Subcutaneous abdominal adipose tissue (tissue), 5 donors: ENCODE results near the gene PARD3.

Source experiments
- H3K27ac ChIP-seq: one replicate; pipeline ENCODE4 v1.7.0; 2013; ENCODE audit warnings: low read depth, mild to moderate bottlenecking, inconsistent platforms, low read length, moderate library complexity
- H3K27me3 ChIP-seq, 5 donors: one replicate each; pipeline ENCODE4 v1.7.0; 2013; ENCODE audit warnings: low read length in 5 of 5, inconsistent platforms in 1 of 5; ENCODE audit not compliant: control insufficient read depth in 5 of 5, insufficient read depth in 4 of 5
- H3K36me3 ChIP-seq, 5 donors: one replicate each; pipeline ENCODE4 v1.7.0; 2013; ENCODE audit warnings: low read length in 5 of 5; ENCODE audit not compliant: control insufficient read depth in 5 of 5, insufficient read depth in 5 of 5
- H3K4me1 ChIP-seq, 5 donors: one replicate each; pipeline ENCODE4 v1.7.0; 2013; ENCODE audit warnings: low read length in 5 of 5, mild to moderate bottlenecking in 3 of 5, moderate library complexity in 1 of 5; ENCODE audit not compliant: control insufficient read depth in 5 of 5, insufficient read depth in 5 of 5
- H3K4me3 ChIP-seq, 5 donors: one replicate each; pipeline ENCODE4 v1.7.0; 2013; ENCODE audit warnings: low read length in 5 of 5, low read depth in 1 of 5
- H3K9ac ChIP-seq, 5 donors: one replicate each; pipeline ENCODE4 v1.7.0; 2013; ENCODE audit warnings: low read length in 5 of 5, mild to moderate bottlenecking in 4 of 5, moderate library complexity in 3 of 5
- H3K9me3 ChIP-seq, 5 donors: one replicate each; pipeline ENCODE4 v1.7.0; 2013; ENCODE audit warnings: low read length in 5 of 5; ENCODE audit not compliant: control insufficient read depth in 5 of 5
- donor health status: healthy.
- donor health status: healthy.
- donor health status: healthy.
- donor health status: healthy.
- donor health status: healthy.

Gene PARD3

GRCh38 chr10:34181553-34182300 lies 633.4 kb downstream of the PARD3 start:
- no peaks in the 10 kb centered on the region for H3K9me3 ChIP-seq
- H3K27ac ChIP-seq: no peak overlapping the region
- no peaks in the 10 kb centered on the region for H3K36me3 ChIP-seq
- peaks cover 0 to 13% (median 6%) of the 10 kb centered on the region in 5 donors for H3K4me1 ChIP-seq
- no peak overlapping the region for H3K9ac ChIP-seq
- H3K4me3 ChIP-seq: no peak overlapping the region
- no peaks in the 10 kb centered on the region for H3K27me3 ChIP-seq

DNA sequence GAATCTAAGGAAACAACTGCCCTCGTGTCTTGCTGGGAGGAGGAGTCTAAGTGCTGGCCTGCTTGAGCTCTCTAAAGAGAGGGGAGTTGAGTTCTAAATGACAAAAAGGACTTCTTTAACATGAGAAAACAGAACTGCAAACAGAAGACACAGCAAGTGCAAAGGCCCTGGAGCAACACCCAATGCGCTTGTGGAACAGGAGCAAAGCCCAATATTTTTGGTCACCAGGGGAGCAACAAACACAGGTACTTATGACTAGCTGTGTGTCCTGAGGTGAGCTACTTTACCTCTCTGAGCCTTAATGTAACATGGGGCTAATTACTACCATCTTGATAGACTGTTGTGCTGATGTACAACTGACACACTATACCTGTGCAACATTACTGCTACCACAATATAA lies 634.3 kb downstream of the PARD3 start:
- peaks cover 0 to 13% (median 6%) of the 10 kb centered on the region in 5 donors for H3K4me1 ChIP-seq
- no peak overlapping the region for H3K27ac ChIP-seq
- H3K4me3 ChIP-seq: no peak overlapping the region
- H3K9ac ChIP-seq: no peak overlapping the region
- no peaks in the 10 kb centered on the region for H3K36me3 ChIP-seq
- H3K27me3 ChIP-seq: no peaks in the 10 kb centered on the region
- no peaks in the 10 kb centered on the region for H3K9me3 ChIP-seq

- H3K4me1 ChIP-seq: peaks cover 0 to 10% (median 6%) of the 10 kb centered on the region in 5 donors
- no peak overlapping the region for H3K27ac ChIP-seq
- no peaks in the 10 kb centered on the region for H3K9me3 ChIP-seq
- no peaks in the 10 kb centered on the region for H3K27me3 ChIP-seq
- no peak overlapping the region for H3K4me3 ChIP-seq
- H3K9ac ChIP-seq: no peak overlapping the region
- H3K36me3 ChIP-seq: no peaks in the 10 kb centered on the region
Measured at GRCh38 chr10:34179280-34179679, 635.8 kb downstream of the PARD3 start.

DNA sequence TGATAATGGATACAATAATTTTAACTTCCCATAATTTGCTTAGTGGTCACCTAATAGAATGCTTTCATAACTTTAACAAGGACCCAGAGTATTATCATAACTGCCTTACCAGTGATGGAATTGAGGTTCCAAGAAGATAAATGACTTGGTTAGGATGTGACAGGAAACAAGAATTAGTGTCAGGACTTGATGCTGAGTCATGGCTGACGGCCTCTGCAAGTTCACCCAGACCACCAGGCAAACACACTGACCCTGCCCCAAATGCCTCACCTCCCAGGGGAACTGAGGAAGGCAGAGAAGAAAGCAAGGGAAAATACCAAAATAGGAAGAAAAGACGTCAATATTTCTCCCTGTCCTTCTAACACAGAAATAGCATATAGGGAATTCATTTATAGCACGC lies 636.3 kb downstream of the PARD3 start:
- no peak overlapping the region for H3K4me3 ChIP-seq

GRCh38 chr10:34178196-34178595 lies 636.9 kb downstream of the PARD3 start:
- H3K4me3 ChIP-seq: no peak overlapping the region
- H3K27me3 ChIP-seq: no peaks in the 10 kb centered on the region
- H3K9ac ChIP-seq: no peak overlapping the region
- no peaks in the 10 kb centered on the region for H3K9me3 ChIP-seq
- no peak overlapping the region for H3K27ac ChIP-seq
- no peaks in the 10 kb centered on the region for H3K36me3 ChIP-seq
- peaks cover 0 to 10% (median 6%) of the 10 kb centered on the region in 5 donors for H3K4me1 ChIP-seq

More for the DNA sequence above, 636.3 kb downstream of the PARD3 start:
- H3K9me3 ChIP-seq: no peaks in the 10 kb centered on the region
- no peaks in the 10 kb centered on the region for H3K27me3 ChIP-seq
- H3K27ac ChIP-seq: no peak overlapping the region
- H3K9ac ChIP-seq: no peak overlapping the region
- peaks cover 0 to 10% (median 6%) of the 10 kb centered on the region in 5 donors for H3K4me1 ChIP-seq
- H3K36me3 ChIP-seq: no peaks in the 10 kb centered on the region

GRCh38 chr10:34177445-34177844 lies 637.7 kb downstream of the PARD3 start:
- no peaks in the 10 kb centered on the region for H3K27me3 ChIP-seq
- no peaks in the 10 kb centered on the region for H3K36me3 ChIP-seq
- H3K4me1 ChIP-seq: peaks cover 0 to 10% (median 7%) of the 10 kb centered on the region in 5 donors
- H3K9me3 ChIP-seq: no peaks in the 10 kb centered on the region
- H3K9ac ChIP-seq: no peak overlapping the region
- H3K4me3 ChIP-seq: no peak overlapping the region
- no peak overlapping the region for H3K27ac ChIP-seq

GRCh38 chr10:34176351-34176750 lies 638.7 kb downstream of the PARD3 start:
- Histone ChIP-seq H3K27ac (no peak overlapping the region), H3K27me3 (no peaks in the 10 kb centered on the region)

GRCh38 chr10:34175121-34175520 lies 640.0 kb downstream of the PARD3 start:
- H3K27me3 ChIP-seq: no peaks in the 10 kb centered on the region
- H3K9me3 ChIP-seq: no peaks in the 10 kb centered on the region
- H3K36me3 ChIP-seq: no peaks in the 10 kb centered on the region
- H3K9ac ChIP-seq: no peak overlapping the region
- H3K27ac ChIP-seq: no peak overlapping the region
- H3K4me3 ChIP-seq: no peak overlapping the region
- H3K4me1 ChIP-seq: peaks cover 0 to 14% (median 3%) of the 10 kb centered on the region in 5 donors

More at GRCh38 chr10:34176351-34176750, 638.7 kb downstream of the PARD3 start:
- no peak overlapping the region for H3K4me3 ChIP-seq
- H3K9me3 ChIP-seq: no peaks in the 10 kb centered on the region
- no peak overlapping the region for H3K9ac ChIP-seq
- H3K4me1 ChIP-seq: peaks cover 0 to 14% (median 3%) of the 10 kb centered on the region in 5 donors
- H3K36me3 ChIP-seq: no peaks in the 10 kb centered on the region

DNA sequence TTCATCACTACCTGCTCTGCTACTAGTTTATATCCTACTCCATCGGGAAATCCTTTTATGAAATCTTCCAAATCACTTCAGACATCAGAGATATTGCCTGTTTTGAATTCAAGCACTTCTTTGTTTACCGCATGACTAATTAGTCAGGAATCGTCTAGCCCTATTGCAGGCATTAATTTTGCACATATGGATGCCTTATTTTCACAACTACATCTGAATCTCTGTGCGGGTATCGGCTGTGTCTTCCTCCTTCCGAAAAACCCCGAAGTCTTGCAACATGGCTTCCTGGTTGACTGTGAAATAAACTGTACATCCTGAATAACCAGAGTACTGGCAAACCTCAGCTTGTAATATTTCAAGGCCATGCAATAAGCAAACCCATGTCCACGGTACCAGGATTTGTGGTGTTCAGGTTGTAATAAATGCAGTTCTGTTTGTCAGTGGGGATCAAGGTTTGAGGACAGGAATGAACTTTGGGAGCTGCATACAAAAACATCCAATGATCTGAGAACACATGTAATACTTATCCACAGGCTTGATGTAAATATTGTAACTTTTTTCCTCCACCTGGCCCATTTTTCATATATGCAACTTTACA lies 642.1 kb downstream of the PARD3 start:
- Histone ChIP-seq H3K9ac (no peak overlapping the region), H3K4me1 (peaks cover 0 to 23% (median 9%) of the 10 kb centered on the region in 5 donors), H3K27ac (no peak overlapping the region), H3K27me3 (no peaks in the 10 kb centered on the region), H3K9me3 (no peaks in the 10 kb centered on the region), H3K4me3 (no peak overlapping the region), H3K36me3 (no peaks in the 10 kb centered on the region)

DNA sequence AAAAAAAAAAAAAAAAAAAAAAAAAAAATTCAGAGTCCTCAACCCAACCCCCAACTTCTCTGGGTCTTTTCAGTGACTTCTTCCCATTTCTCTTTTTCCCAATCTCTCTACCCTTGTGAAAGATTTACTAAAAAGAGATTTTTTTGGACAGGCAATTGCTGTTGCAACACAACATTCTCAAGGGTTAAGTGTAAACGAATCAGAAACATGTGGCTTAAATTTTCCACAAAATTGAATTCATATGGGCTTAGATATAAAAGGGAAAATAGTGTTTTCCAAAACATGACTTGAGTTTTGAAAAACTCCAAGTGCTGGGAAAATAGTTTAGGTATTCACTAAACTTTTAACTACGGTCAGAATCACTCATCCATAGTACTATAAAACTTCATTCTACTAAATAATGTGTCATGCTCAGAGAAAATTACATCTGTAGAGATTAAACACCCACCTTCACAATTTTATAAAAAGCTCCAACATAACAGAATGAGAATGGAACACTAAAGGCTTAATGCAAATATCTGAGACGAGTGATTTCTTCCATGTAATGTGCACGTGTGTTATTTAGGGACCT lies 643.1 kb downstream of the PARD3 start:
- peaks cover 0 to 27% (median 9%) of the 10 kb centered on the region in 5 donors for H3K4me1 ChIP-seq
- H3K27me3 ChIP-seq: no peaks in the 10 kb centered on the region
- H3K36me3 ChIP-seq: no peaks in the 10 kb centered on the region
- H3K4me3 ChIP-seq: no peak overlapping the region
- no peaks in the 10 kb centered on the region for H3K9me3 ChIP-seq
- H3K27ac ChIP-seq: peak overlapping the region; percentile 9
- no peak overlapping the region for H3K9ac ChIP-seq
